Psoas muscle (tissue), 8 donors: ENCODE results near the gene HSPG2. TPM values are rescaled to one million over a fixed set of nuclear protein-coding genes. Genes with fewer than 3 reads are reported as not detected.

ENCODE experiments used
- ATAC-seq, 4 donors: fragments of 200-7000 bp; cut with Tn5 transposase; one replicate each; pipeline ENCODE4 v1.9.1; 2020; ENCODE audit warnings: moderate library complexity in 3 of 4, mild to moderate bottlenecking in 2 of 4
- DNase-seq, 2 donors: peaks; one replicate each; pipeline ENCODE4 v3.0.0-alpha.2; 2020
- H3K27ac ChIP-seq: fragments of 200-600 bp; one replicate; pipeline ENCODE4 v1.8.0; 2022
- H3K27me3 ChIP-seq, 3 donors: fragments of 200-600 bp in 1 of 3; one replicate each; pipeline versions ENCODE4 v1.6.1 to v1.8.0; 2013 to 2022; ENCODE audit warnings: low read length in 2 of 3, mild to moderate bottlenecking in 2 of 3, moderate library complexity in 1 of 3; ENCODE audit not compliant: insufficient read depth in 3 of 3
- H3K36me3 ChIP-seq, 2 donors: fragments of 200-600 bp in 1 of 2; one replicate each; pipeline versions ENCODE4 v1.6.1 to v1.8.0; 2013 to 2022; ENCODE audit warnings: low read depth in 1 of 2, mild to moderate bottlenecking in 1 of 2, moderate library complexity in 1 of 2; ENCODE audit not compliant: insufficient read depth in 1 of 2
- H3K4me1 ChIP-seq: fragments of 200-600 bp; one replicate; pipeline ENCODE4 v1.8.0; 2022
- H3K4me3 ChIP-seq: fragments of 200-600 bp; one replicate; pipeline ENCODE4 v1.8.0; 2022; ENCODE audit warnings: mild to moderate bottlenecking
- H3K9me3 ChIP-seq: fragments of 200-600 bp; one replicate; pipeline ENCODE4 v1.8.0; 2022
- WGBS, 3 donors: extraction: QIAGEN DNeasy Blood & Tissue Kit; methylation state at CpG; one replicate each; pipeline versions ENCODE4 v1.1.6 to v1.1.7; 2013; 5-methylcytosine and 5-hydroxymethylcytosine counted together
- intact Hi-C, 2 donors: fragments of 100-400 bp; cut with DNase I; formaldehyde crosslinking; loops; one replicate each; pipeline versions ENCODE4 v1.11.0 to v1.14.2; 2022
- polyA plus RNA-seq, 3 donors: library from polyadenylated mRNA; stranded (reverse); fragments of 200-250 nt; gene quantifications; one replicate each; pipeline ENCODE4 v1.2.3, GENCODE V29; 2013
- total RNA-seq, 4 donors: library from RNA; stranded (reverse); fragmentation: NEBNext Ultra II Directional in 2 of 4; extraction: Animal tissue kit (Norgen Biotek cat#: 25700) in 2 of 4; gene quantifications; one replicate each; pipeline versions ENCODE4 v1.2.1 to v1.2.4, GENCODE V29; 2021 to 2023
- TF ChIP-seq, protein P1 (sequence below): fragments of 200-600 bp; IDR thresholded peaks from one replicate; pipeline ENCODE4 v1.8.0; 2022; ENCODE audit warnings: antibody characterized with exemption
- donor health status: healthy with polysubstance abuse.
- donor health status: DM: no; HTN: no; CAD: no; lungs with moderate emphysema.
- donor health status: Bipolar disorder and iron deficiency.
- donor health status: healthy.
- donor health status: DM: yes; HTN: yes; CAD: no.
- donor health status: DM: no; HTN: no; CAD: no.
- donor health status: DM: no; HTN: no; CAD: no.
- donor health status: DM: yes; HTN: yes; CAD: no.

The HSPG2 gene
- total and polyA plus RNA-seq, 7 donors, result 24.5 to 168 (median 102) TPM

GRCh38 chr1:21899267-21899810 is 37.8 kb downstream of the HSPG2 start:
- H3K9me3 ChIP-seq, result no peaks in the 10 kb centered on the region
- peak overlapping the region; percentile 63 for H3K27ac ChIP-seq
- ATAC-seq (no peak), DNase-seq (no peak)
- TF ChIP-seq, protein P1, sequence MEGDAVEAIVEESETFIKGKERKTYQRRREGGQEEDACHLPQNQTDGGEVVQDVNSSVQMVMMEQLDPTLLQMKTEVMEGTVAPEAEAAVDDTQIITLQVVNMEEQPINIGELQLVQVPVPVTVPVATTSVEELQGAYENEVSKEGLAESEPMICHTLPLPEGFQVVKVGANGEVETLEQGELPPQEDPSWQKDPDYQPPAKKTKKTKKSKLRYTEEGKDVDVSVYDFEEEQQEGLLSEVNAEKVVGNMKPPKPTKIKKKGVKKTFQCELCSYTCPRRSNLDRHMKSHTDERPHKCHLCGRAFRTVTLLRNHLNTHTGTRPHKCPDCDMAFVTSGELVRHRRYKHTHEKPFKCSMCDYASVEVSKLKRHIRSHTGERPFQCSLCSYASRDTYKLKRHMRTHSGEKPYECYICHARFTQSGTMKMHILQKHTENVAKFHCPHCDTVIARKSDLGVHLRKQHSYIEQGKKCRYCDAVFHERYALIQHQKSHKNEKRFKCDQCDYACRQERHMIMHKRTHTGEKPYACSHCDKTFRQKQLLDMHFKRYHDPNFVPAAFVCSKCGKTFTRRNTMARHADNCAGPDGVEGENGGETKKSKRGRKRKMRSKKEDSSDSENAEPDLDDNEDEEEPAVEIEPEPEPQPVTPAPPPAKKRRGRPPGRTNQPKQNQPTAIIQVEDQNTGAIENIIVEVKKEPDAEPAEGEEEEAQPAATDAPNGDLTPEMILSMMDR, result no peak
- H3K27me3 ChIP-seq, result no peaks in the 10 kb centered on the region
- intact Hi-C loops, result loop anchor here (5.0 kb wide), 2 partner anchors 33 to 63 kb away; no protein-coding TSS in a partner anchor
- no peak overlapping the region for H3K4me3 ChIP-seq
- peaks cover 75% of the 10 kb centered on the region for H3K4me1 ChIP-seq
- WGBS, 3 donors, result 58 to 65% (median 62%) methylated on average over 4 of the region's 4 CpGs
- H3K36me3 ChIP-seq, result peaks cover 0 to 13% of the 10 kb centered on the region in 2 donors

DNA sequence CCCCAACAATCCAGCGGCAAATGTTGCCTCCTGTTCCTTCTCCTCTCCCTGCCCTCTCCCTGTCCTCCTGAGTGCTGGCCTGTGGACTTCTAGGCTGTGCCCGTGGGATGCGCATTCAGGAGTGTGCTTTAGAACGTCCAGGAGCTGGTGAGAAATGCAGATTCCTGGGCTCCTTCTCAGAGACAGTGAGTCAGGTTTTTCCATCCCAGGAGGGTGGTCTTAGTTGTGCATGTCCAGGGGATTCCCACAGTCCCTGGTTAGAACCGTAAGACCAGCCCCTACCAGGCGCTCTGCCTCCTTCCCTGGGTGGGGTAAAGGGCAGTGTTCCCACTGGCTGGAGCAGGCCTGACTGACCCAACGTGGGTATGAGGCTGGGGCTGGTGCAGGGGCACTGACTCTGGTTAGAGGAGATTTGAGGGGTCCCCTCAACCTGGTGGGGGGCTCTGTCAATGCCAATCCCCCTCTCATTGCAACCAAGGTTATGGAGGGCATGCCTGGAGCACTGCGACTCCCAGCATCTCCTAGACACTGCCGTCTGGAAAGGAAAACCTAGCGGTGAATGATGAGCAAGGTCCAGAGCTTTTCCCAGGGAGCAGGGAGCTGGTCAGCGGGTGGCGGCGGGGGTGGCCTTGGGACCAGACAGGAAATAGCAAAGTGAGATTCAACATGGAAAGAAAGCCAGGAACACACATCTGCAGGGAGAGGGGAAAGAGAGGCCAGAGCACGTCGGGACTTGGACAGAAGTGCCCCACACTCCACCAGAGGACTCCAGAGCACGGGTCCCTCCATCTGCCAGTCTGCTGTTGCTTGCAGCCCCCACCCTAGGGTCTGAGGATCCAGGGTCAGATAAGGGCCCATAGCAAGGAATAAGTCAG is 38.5 kb downstream of the HSPG2 start:
- intact Hi-C loops, result loop anchor here (5.0 kb wide), 2 partner anchors 34 to 64 kb away; no protein-coding TSS in a partner anchor
- no peaks in the 10 kb centered on the region for H3K9me3 ChIP-seq
- no peak overlapping the region for H3K4me3 ChIP-seq
- DNase-seq (peak; percentile 70 to 77), ATAC-seq (no peak)
- H3K27ac ChIP-seq, result peak overlapping the region; percentile 50
- H3K27me3 ChIP-seq, result no peaks in the 10 kb centered on the region
- TF ChIP-seq, protein P1, result no peak
- peaks cover 73% of the 10 kb centered on the region for H3K4me1 ChIP-seq
- peaks cover 0 to 15% of the 10 kb centered on the region in 2 donors for H3K36me3 ChIP-seq
- 55 to 64% (median 56%) methylated on average over 16 of the region's 16 CpGs for WGBS, 3 donors

GRCh38 chr1:21897844-21898243 is 39.3 kb downstream of the HSPG2 start:
- ATAC-seq, result no peak
- no peak for DNase-seq
- peaks cover 0 to 16% of the 10 kb centered on the region in 2 donors for H3K36me3 ChIP-seq
- WGBS, 3 donors, result 80% methylated on average over 4 of the region's 4 CpGs
- H3K27me3 ChIP-seq, result no peaks in the 10 kb centered on the region
- no peak overlapping the region for H3K4me3 ChIP-seq
- intact Hi-C loops, result loop anchor here (5.0 kb wide), 2 partner anchors 34 to 64 kb away; no protein-coding TSS in a partner anchor
- H3K4me1 ChIP-seq, result peaks cover 73% of the 10 kb centered on the region
- TF ChIP-seq, protein P1, result no peak
- no peaks in the 10 kb centered on the region for H3K9me3 ChIP-seq
- peak overlapping the region; percentile 50 for H3K27ac ChIP-seq

DNA sequence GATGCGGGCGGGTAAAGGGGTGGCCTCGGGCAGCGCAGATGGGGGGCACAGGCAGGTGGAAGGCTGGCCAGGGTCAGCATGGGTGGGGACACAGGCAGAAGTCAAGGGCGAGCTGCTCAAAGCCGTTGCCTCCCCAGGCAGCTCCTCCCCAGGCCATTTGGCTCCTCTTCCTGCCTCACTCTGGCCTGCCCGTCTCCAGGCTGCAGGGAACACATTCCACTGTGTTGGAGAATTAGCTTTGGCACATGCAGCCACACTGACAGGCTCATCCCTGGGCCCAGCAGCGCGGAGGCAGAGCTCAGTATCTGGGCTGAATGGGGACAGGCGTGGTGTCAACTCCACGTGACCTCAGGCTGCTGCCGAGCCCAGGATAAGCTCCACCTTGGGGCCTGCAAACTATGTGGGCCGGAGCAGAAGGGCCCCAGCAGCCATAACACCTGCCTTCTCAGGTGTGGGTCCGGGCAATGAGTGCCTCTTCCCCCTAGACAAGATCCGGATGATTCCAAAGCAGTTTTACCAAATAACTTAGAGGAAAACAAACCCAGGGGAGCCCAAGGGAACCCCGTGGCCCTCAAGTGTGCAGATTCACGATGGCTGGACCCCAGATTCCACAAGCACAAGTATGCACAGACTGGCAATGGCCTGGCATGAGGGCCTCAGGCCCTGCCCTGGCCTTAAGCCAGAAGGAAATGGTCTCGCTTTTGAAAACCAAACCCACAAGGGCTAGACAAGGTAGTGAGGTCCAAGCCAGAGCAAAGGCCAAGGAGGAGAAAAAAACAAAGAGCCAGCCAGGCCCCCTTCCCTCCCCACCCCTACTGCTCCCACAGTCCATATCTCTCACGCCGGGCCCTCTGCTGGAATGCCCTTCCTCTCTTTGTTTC is 40.2 kb downstream of the HSPG2 start:
- Histone ChIP-seq H3K36me3 (peaks cover 0 to 23% of the 10 kb centered on the region in 2 donors), H3K27me3 (no peaks in the 10 kb centered on the region), H3K4me3 (no peak overlapping the region), H3K27ac (peak overlapping the region; percentile 53), H3K9me3 (no peaks in the 10 kb centered on the region), H3K4me1 (peaks cover 65% of the 10 kb centered on the region)
- DNase-seq (peak; percentile 87 to 93), ATAC-seq (peak; percentile 75 to 85 (median 78))
- intact Hi-C loops, result loop anchor here (5.0 kb wide), 2 partner anchors 35 to 65 kb away; no protein-coding TSS in a partner anchor
- 21 to 29% (median 22%) methylated on average over 18 to 20 of the region's 20 CpGs for WGBS, 3 donors
- TF ChIP-seq, protein P1, result no peak
